EL (cell line): Measurements from ENCODE around the gene ISY1.
"Not testable (repeated sequence)": the region's sequence is repeated elsewhere in the genome, so short reads cannot be mapped to it uniquely, and the experiment has no call there.

ENCODE experiments used
- DNase-seq: peaks from one replicate; pipeline ENCODE4 v3.0.0-alpha.2; 2016

The ISY1 gene

GRCh38 chr3:129160891-129161859, at the start of gene ISY1:
ISY1 (minus strand) TSS chr3:129161063; CDS start chr3:129160975, 88 bp downstream.
- peak; percentile 97 for DNase-seq

- no peak for DNase-seq
These were observed 46.6 kb upstream of the ISY1 start for GRCh38 chr3:129207479-129207878.

- no peak for DNase-seq
These were observed 44.4 kb upstream of the ISY1 start for GRCh38 chr3:129205109-129205832.

- no peak for DNase-seq
These were observed 43.6 kb upstream of the ISY1 start for GRCh38 chr3:129204473-129204872.

GRCh38 chr3:129199366-129199765, 38.5 kb upstream of the ISY1 start:
- DNase-seq: no peak

- no peak for DNase-seq
These were observed 36.5 kb upstream of the ISY1 start for GRCh38 chr3:129197321-129197720.

GRCh38 chr3:129196601-129197000, 35.7 kb upstream of the ISY1 start:
- no peak for DNase-seq

- DNase-seq: peak; percentile 94
These were observed 34.9 kb upstream of the ISY1 start for GRCh38 chr3:129195731-129196256.

- DNase-seq: not testable (repeated sequence)
These were observed 28.9 kb upstream of the ISY1 start for GRCh38 chr3:129189793-129190192.

GRCh38 chr3:129187857-129188256, 27.0 kb upstream of the ISY1 start:
- DNase-seq: no peak

GRCh38 chr3:129185783-129186182, 24.9 kb upstream of the ISY1 start:
- no peak for DNase-seq

GRCh38 chr3:129184784-129185542, 24.1 kb upstream of the ISY1 start:
- not testable (repeated sequence) for DNase-seq

GRCh38 chr3:129184396-129184657, 23.5 kb upstream of the ISY1 start:
- peak; percentile 25 for DNase-seq

- DNase-seq: peak; percentile 94
These were observed 22.9 kb upstream of the ISY1 start, which contains the start of gene CNBP for GRCh38 chr3:129183569-129184395. CNBP (minus strand) TSS chr3:129183896; CDS start chr3:129171757, 12,139 bp downstream.

- peak; percentile 61 for DNase-seq
These were observed 21.7 kb upstream of the ISY1 start for GRCh38 chr3:129182390-129183185.

- no peak for DNase-seq
These were observed 21.0 kb upstream of the ISY1 start for GRCh38 chr3:129181819-129182218.

GRCh38 chr3:129180461-129180860, 19.6 kb upstream of the ISY1 start:
- DNase-seq: no peak

GRCh38 chr3:129176051-129176450, 15.2 kb upstream of the ISY1 start:
- DNase-seq: no peak

- DNase-seq: no peak
These were observed 12.9 kb upstream of the ISY1 start for GRCh38 chr3:129173725-129174124.

- no peak for DNase-seq
These were observed 12.3 kb upstream of the ISY1 start for GRCh38 chr3:129173206-129173605.
